PC-9 (cell line): ENCODE results near the gene ZNF618. TPM values are rescaled to one million over a fixed set of nuclear protein-coding genes. Genes with fewer than 3 reads are reported as not detected.
"Not testable (repeated sequence)": the region's sequence is repeated elsewhere in the genome, so short reads cannot be mapped to it uniquely, and the experiment has no call there.

Source experiments
- BruUV-seq: library from RNA; stranded (reverse); fragments of 400-500 nt; replicated peaks from 2 replicates; lab custom pipeline; 2021; lab: Mats Ljungman, UMichigan
- CTCF ChIA-PET: fragments of 300-600 bp; sonication (Branson Sonifier 250); formaldehyde crosslinking; loops from one replicate; lab custom pipeline; 2022; ENCODE audit warnings: antibody characterized with exemption; lab: Charles Lee
- POLR2A ChIA-PET: fragments of 300-600 bp; sonication (Branson Sonifier 250); formaldehyde crosslinking; loops from one replicate; lab custom pipeline; 2022; ENCODE audit warnings: antibody characterized with exemption; ENCODE audit not compliant: unreplicated experiment; lab: Charles Lee
- DNase-seq, 2 experiments: peaks; one replicate each; pipeline versions ENCODE4 v3.0.0 to v3.0.0-alpha.2; 2015 to 2022; ENCODE audit warnings: mixed read lengths in 1 of 2
- H2AFZ ChIP-seq: fragments of 200-600 bp; sonication (generic); 2 replicates; pipeline ENCODE4 v1.8.1; 2017; ENCODE audit warnings: antibody characterized with exemption
- H3F3A ChIP-seq: fragments of 200-600 bp; sonication (generic); 2 replicates; pipeline ENCODE4 v1.8.1; 2017; ENCODE audit warnings: antibody characterized with exemption, mild to moderate bottlenecking, low read depth; ENCODE audit not compliant: insufficient read depth
- H3K27ac ChIP-seq: fragments of 200-600 bp; sonication (generic); 2 replicates; pipeline ENCODE4 v1.6.1; 2016; ENCODE audit warnings: mixed run types
- H3K27me3 ChIP-seq: fragments of 200-600 bp; sonication (generic); 2 replicates; pipeline ENCODE4 v1.6.1; 2016; ENCODE audit warnings: low read depth, mixed run types; ENCODE audit not compliant: insufficient read depth
- H3K36me3 ChIP-seq: fragments of 200-600 bp; sonication (generic); 2 replicates; pipeline ENCODE4 v1.6.1; 2016; ENCODE audit warnings: low read depth, mixed run types
- H3K4me1 ChIP-seq: fragments of 200-600 bp; sonication (generic); replicated peaks from 2 replicates; pipeline ENCODE4 v1.6.1; 2016; ENCODE audit warnings: mixed run types; ENCODE audit not compliant: insufficient read depth
- H3K4me2 ChIP-seq: fragments of 200-600 bp; sonication (generic); 2 replicates; pipeline ENCODE4 v1.6.1; 2017; ENCODE audit warnings: mixed run types
- H3K4me3 ChIP-seq: fragments of 200-600 bp; sonication (generic); 2 replicates; pipeline ENCODE4 v1.6.1; 2016; ENCODE audit warnings: mixed run types
- H3K79me2 ChIP-seq: fragments of 200-600 bp; sonication (generic); 2 replicates; pipeline ENCODE4 v1.6.1; 2017; ENCODE audit warnings: low read depth, mixed run types
- H3K9me2 ChIP-seq: fragments of 200-600 bp; sonication (generic); 2 replicates; pipeline ENCODE4 v1.8.1; 2017; ENCODE audit warnings: mild to moderate bottlenecking; ENCODE audit not compliant: insufficient read depth
- H3K9me3 ChIP-seq: fragments of 200-600 bp; sonication (generic); 2 replicates; pipeline ENCODE4 v1.8.1; 2016; ENCODE audit warnings: low read depth; ENCODE audit not compliant: insufficient read depth
- H4K20me1 ChIP-seq: fragments of 200-600 bp; sonication (generic); 2 replicates; pipeline ENCODE4 v1.8.1; 2017; ENCODE audit not compliant: insufficient read depth
- EZH2 ChIP-seq: fragments of 200-600 bp; sonication (generic); IDR thresholded peaks from 2 replicates; pipeline ENCODE4 v1.8.0; 2017; ENCODE audit warnings: antibody characterized with exemption, low read depth
- intact Hi-C: fragments of 100-400 bp; cut with micrococcal nuclease; formaldehyde crosslinking; loops from one replicate; pipeline ENCODE4 v1.10.0; 2022; ENCODE audit not compliant: unreplicated experiment
- total RNA-seq: library from RNA; stranded (reverse); gene quantifications from 2 replicates; pipeline ENCODE4 v1.2.3, GENCODE V29; 2021
- TF ChIP-seq, protein P1 (sequence below): fragments of 200-600 bp; sonication (generic); conservative IDR thresholded peaks from 2 replicates; pipeline ENCODE4 v1.6.1; 2017; ENCODE audit warnings: mixed run types, antibody characterized with exemption, mild to moderate bottlenecking, moderate library complexity

The ZNF618 gene
- total RNA-seq, 1 experiment from 2014 or later = 0.20 TPM

DNA sequence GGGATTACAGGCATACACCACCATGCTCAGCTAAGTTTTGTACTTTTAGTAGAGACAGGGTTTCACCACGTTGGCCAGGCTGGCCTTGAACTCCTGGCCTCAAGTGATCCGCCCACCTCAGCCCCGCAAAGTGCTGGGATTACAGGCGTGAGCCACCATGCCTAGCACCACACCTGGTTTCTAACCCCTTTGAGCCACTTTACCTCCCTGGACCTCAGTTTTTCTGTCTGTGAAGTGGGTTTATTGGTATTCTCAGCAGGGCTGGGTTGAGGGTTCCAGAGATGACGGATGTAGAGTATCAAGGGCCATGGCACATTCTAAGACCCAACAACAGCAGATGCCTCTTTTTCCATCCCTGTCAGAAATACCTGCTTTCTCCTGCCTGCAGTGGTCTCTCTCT, 163.4 kb downstream of the ZNF618 start:
- no peaks in the 10 kb centered on the region for H3K9me2 ChIP-seq
- no TSS peak for BruUV-seq
- CTCF ChIA-PET = no interaction called here
- no peaks in the 10 kb centered on the region for H3K4me1 ChIP-seq
- H3K9me3 ChIP-seq = no peaks in the 10 kb centered on the region
- no peak overlapping the region for H2AFZ ChIP-seq
- TF ChIP-seq EZH2 = no peak
- DNase-seq = no peak
- H3K4me2 ChIP-seq = no peak overlapping the region
- no peaks in the 10 kb centered on the region for H3K79me2 ChIP-seq
- H3K27ac ChIP-seq = no peak overlapping the region
- peaks cover 69% of the 10 kb centered on the region for H3K27me3 ChIP-seq
- intact Hi-C loops = no loop called here
- H4K20me1 ChIP-seq = no peaks in the 10 kb centered on the region
- POLR2A ChIA-PET = no interaction called here
- no peak overlapping the region for H3K4me3 ChIP-seq
- H3F3A ChIP-seq = no peaks in the 10 kb centered on the region
- H3K36me3 ChIP-seq = no peaks in the 10 kb centered on the region

DNA sequence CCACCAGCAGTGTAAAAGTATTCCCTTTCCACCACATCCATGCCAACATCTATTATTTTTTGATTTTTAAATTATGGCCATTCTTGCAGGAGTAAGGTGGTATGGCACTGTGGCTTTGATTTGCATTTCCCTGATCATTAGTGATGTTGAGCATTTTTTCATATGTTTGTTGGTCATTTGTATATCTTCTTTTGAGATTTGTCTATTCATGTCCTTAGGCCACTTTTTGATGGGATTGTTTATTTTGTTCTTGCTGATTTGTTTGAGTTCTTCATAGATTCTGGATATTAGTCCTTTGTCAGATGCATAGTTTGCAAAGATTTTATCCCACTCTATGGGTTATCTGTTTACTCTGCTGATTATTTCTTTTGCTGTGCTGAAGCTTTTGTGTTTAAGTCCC, 167.6 kb downstream of the ZNF618 start:
- POLR2A ChIA-PET, H3K4me2 ChIP-seq, H3F3A ChIP-seq, CTCF ChIA-PET, H3K9me3 ChIP-seq, H3K4me1 ChIP-seq, BruUV-seq, H3K9me2 ChIP-seq, H3K79me2 ChIP-seq, H3K36me3 ChIP-seq, intact Hi-C loops, H3K27ac ChIP-seq, H2AFZ ChIP-seq, H3K4me3 ChIP-seq, DNase-seq, H4K20me1 ChIP-seq: not testable (repeated sequence)
- H3K27me3 ChIP-seq = peaks cover 66% of the 10 kb centered on the region

DNA sequence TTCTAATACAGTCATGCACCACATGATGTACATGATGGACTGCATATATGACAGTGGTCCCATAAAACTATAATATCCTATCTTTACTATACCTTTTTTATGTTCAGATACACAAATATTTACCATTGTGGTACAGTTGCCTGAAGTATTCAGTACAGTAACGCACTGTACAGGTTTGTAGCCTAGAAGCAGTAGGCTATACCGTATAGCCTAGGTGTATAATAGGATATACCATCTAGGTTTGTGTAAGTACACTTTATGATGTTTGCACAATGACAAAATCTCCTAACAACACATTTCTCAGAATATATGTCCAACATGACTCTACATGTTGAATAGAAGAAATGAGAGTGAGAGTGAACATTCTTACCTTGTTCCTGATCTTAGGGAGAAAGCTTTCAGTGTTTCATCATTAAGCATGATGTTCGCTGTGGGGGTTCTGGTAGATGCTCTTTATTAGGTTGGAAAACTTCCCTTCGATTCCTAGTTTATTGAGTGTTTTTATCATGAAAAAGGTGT, 170.2 kb downstream of the ZNF618 start:
- no peaks in the 10 kb centered on the region for H3K36me3 ChIP-seq
- no peak overlapping the region for H3K27ac ChIP-seq
- ChIA-PET CTCF (no interaction called here), POLR2A (no interaction called here)
- H4K20me1 ChIP-seq = no peaks in the 10 kb centered on the region
- no peak for DNase-seq
- H3K9me2 ChIP-seq = no peaks in the 10 kb centered on the region
- peaks cover 80% of the 10 kb centered on the region for H3K27me3 ChIP-seq
- intact Hi-C loops = no loop called here
- H3F3A ChIP-seq = no peaks in the 10 kb centered on the region
- no peaks in the 10 kb centered on the region for H3K4me1 ChIP-seq
- H3K4me2 ChIP-seq = no peak overlapping the region
- no TSS peak for BruUV-seq
- H2AFZ ChIP-seq = no peak overlapping the region
- H3K79me2 ChIP-seq = no peaks in the 10 kb centered on the region
- TF ChIP-seq, protein P1, sequence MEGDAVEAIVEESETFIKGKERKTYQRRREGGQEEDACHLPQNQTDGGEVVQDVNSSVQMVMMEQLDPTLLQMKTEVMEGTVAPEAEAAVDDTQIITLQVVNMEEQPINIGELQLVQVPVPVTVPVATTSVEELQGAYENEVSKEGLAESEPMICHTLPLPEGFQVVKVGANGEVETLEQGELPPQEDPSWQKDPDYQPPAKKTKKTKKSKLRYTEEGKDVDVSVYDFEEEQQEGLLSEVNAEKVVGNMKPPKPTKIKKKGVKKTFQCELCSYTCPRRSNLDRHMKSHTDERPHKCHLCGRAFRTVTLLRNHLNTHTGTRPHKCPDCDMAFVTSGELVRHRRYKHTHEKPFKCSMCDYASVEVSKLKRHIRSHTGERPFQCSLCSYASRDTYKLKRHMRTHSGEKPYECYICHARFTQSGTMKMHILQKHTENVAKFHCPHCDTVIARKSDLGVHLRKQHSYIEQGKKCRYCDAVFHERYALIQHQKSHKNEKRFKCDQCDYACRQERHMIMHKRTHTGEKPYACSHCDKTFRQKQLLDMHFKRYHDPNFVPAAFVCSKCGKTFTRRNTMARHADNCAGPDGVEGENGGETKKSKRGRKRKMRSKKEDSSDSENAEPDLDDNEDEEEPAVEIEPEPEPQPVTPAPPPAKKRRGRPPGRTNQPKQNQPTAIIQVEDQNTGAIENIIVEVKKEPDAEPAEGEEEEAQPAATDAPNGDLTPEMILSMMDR = no peak
- TF ChIP-seq EZH2 = no peak
- H3K4me3 ChIP-seq = no peak overlapping the region
- H3K9me3 ChIP-seq = no peaks in the 10 kb centered on the region

DNA sequence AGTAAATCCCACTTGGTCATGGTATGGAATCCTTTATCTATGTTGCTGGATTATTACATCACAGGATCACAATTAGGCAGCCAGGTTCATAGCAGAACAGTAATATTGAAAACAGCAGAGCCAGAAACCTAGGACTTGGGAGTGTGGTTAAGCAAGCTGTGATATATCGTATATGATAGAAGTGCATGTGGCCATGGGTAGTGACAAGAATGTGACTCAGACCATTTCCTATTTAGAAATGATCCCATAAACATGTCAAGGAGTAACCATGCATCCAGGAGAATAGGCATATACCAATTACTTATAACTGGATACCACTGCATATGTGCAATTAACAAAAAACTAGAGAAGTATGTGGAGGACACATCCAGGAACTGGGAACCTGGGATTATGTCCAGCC, 170.8 kb downstream of the ZNF618 start:
- CTCF ChIA-PET = no interaction called here
- intact Hi-C loops = no loop called here
- DNase-seq = no peak

More for the DNA sequence above, 170.8 kb downstream of the ZNF618 start:
- no peak overlapping the region for H3K4me3 ChIP-seq
- no peak for TF ChIP-seq EZH2
- TF ChIP-seq, protein P1 = no peak
- no peak overlapping the region for H3K4me2 ChIP-seq
- no peaks in the 10 kb centered on the region for H3K9me3 ChIP-seq
- no peaks in the 10 kb centered on the region for H4K20me1 ChIP-seq
- POLR2A ChIA-PET = no interaction called here
- H3K9me2 ChIP-seq = no peaks in the 10 kb centered on the region
- H3K4me1 ChIP-seq = no peaks in the 10 kb centered on the region
- BruUV-seq = no TSS peak
- peaks cover 86% of the 10 kb centered on the region for H3K27me3 ChIP-seq
- no peaks in the 10 kb centered on the region for H3F3A ChIP-seq
- no peak overlapping the region for H2AFZ ChIP-seq
- no peaks in the 10 kb centered on the region for H3K36me3 ChIP-seq
- H3K79me2 ChIP-seq = no peaks in the 10 kb centered on the region
- no peak overlapping the region for H3K27ac ChIP-seq
